HG02759 (cell line): ENCODE measurements around the gene MAPKAPK2.
"Not testable (repeated sequence)": the region's sequence is repeated elsewhere in the genome, so short reads cannot be mapped to it uniquely, and the experiment has no call there.

ENCODE experiments used
- ATAC-seq: cut with Tn5 transposase; IDR thresholded peaks from one replicate; pipeline ENCODE4 v1.9.1; 2021; ENCODE audit warnings: mild to moderate bottlenecking, moderate library complexity; ENCODE audit not compliant: unreplicated experiment

Gene MAPKAPK2

DNA sequence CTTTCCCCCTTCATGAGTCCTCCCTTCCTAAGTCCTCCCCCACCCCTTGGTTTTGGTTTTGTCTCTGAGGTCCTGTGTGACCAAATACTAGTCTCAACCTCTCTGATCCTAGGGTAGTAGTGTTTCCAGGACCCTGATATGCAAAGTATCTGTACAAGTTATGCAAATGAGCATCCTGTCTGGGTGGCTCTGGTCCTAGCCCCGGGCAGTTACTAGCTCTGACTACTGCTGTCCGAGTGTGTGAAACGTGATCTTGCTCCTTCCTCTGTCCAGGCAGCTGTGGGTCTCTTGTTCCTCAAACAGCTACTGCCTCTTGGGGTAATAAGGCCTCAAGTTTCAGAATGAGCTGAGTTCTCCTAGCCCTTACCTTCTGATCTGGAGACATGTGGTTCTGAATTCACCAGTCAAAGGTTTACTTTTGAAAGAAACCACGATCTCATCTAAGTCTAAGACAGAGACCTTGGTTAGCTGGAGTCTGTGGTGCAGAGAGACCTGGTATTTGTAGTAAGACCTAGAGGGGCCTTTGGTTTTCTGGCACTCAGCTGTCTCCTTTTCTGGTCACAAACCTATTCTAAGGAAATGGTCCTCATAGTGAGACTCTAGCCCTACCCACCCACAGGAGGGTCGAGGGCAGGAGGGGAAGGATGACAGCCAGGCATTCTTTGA lies 54.8 kb downstream of the MAPKAPK2 start:
- ATAC-seq, result peak; percentile 80

- no peak for ATAC-seq
These were observed 56.5 kb downstream of the MAPKAPK2 start for GRCh38 chr1:206741142-206741701.

DNA sequence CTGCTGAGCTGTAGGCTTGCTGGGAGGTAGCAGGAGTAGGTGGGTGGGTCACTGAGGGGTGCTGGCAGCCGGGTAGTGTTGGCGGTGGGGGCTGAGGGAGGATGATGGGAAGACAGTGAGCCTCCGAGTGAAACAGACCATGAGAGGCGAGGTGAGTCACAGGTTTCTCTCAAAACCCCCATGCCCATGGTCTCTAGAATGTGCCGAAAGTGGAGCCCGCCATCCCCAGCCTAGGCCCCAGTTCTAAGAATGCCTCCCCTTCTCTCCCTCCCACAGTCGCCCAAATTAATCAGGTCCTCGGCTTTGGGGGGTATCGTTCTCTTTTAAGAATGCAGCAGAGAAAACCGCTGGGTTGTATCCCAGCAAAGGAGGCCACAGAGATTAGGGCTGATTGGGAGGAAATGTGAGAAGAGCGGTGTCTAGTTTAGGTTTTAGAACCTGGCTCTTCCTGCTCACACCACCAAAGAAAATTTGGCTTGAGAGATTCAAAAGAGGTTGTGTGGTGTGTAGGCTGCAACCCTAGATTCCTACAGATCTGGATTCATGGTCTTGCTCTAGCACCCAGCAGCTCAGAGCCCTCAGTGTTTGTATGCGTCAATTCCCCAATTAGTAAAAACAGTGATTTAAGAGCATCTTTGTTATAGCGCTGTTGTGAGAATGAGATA lies 58.1 kb downstream of the MAPKAPK2 start:
- ATAC-seq, result no peak

- ATAC-seq, result no peak
These were observed 60.0 kb downstream of the MAPKAPK2 start for GRCh38 chr1:206744683-206745082.

- ATAC-seq, result no peak
These were observed 60.6 kb downstream of the MAPKAPK2 start for GRCh38 chr1:206745301-206745700.

- ATAC-seq, result no peak
These were observed 63.8 kb downstream of the MAPKAPK2 start for GRCh38 chr1:206748348-206749030.

DNA sequence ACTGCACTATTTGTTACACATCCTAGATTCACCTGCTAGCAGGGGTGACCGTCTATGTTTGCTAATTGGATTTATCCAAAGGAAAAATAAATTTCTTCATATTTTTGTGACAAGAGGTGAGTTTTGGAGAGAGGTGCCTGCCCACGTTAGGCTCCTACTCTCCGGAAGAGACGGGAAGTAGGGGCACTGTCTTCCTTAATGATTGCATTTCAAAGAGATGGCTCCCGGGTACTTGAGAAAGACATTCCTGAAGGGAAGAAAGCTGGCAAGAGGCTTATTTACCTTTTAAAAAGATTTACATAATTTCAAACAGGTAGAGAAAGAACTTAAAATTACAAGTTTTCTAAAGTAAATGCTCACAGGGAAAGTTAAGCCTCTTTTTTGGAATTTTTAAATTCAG lies 67.2 kb downstream of the MAPKAPK2 start:
- ATAC-seq, result no peak

- ATAC-seq, result no peak
These were observed 67.8 kb downstream of the MAPKAPK2 start for GRCh38 chr1:206752481-206752880.

- ATAC-seq, result no peak
These were observed 68.4 kb downstream of the MAPKAPK2 start for GRCh38 chr1:206753141-206753540.

GRCh38 chr1:206754011-206754410 lies 69.3 kb downstream of the MAPKAPK2 start:
- no peak for ATAC-seq

GRCh38 chr1:206757524-206758266 lies 73.0 kb downstream of the MAPKAPK2 start:
- no peak for ATAC-seq

DNA sequence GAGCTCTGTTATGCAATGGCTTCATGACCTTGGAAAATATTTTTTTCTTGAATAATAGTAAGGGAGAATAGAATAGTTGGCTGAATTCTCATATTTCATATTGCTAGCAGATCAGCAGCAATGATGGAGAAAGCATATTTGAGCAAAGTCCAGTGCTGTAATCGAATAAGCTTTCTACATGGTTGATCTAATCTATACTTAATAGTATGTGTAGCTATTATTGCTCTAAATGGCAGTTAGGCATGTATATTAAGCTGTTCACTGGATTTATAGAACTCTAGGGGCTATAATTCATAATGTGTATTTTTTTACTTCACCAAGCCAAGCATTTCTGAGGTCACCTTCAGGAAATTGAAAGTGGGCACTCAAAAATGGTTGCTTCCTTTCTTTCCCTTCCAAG lies 75.9 kb downstream of the MAPKAPK2 start:
- no peak for ATAC-seq

DNA sequence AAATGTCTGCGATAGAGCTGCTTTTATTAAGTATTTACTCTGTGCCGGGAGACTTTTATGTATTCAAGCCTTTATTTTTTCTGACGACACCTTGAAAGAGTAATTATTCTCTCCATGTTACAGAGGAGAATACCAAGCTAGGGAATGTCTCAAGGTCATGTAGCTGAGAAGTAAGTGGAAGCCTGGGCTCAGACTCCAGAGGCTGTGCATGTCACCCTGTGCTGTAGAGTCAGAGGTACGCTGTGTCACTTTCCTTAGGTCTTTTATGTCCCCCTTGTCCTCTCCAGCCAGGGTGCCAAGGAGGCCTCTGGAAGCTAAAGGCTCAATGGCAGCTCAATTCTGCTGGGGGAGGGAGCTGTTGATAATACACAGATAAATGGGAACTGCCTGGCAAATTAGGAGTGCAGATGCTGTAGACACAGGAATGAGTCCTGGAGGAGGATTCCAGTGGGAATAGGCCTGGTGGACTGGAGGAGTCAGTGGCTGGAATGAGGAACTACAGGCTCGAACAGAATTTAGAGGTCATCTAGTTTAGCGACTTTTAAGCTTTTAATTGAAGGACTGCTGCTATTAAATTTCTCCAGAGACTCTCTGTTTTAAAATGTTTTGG lies 76.6 kb downstream of the MAPKAPK2 start:
- no peak for ATAC-seq

DNA sequence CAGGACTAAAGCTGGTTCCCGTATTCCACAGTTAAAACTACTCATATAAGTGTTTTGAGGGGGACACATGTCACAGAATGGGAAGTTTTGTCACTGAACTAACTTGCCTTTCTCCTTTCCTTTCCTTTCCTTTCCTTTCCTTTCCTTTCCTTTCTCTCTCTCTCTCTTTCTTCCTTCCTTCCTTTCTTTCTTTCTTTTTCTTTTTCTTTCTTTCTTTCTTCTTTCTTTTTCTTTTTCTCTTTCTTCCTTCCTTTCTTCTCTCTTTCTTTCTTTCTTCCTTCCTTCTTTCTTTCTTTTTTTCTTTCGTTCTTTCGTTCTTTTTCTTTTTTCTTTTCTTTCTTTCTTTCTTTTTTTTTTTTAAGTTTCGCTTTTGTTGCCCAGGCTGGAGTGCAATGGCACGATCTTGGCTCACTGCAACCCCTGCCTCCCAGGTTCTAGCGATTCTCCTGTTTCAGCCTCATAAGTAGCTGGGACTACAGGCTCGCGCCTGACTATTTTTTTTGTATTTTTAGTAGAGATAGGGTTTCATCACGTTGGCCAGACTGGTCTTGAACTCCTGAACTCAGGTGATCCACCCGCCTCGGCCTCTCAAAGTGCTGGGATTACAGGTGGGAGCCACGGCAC lies 78.1 kb downstream of the MAPKAPK2 start:
- ATAC-seq, result not testable (repeated sequence)

DNA sequence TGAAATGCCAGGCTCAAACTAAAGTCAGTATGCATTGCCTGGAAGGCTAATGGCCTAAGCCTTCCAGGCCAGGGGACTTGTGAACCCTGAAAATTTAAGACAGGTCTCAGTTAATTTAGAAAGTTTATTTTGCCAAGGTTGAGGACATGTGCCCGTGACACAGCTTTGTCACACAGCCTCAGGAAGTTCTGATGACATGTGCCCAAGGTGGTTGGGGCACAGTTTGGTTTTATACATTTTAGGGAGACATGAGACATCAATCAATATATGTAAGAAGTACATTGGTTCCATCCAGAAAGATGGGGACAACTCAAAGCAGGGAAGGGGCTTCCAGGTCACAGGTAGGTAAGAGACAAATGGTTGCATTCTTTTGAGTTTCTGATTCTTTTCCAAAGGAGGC lies 81.1 kb downstream of the MAPKAPK2 start:
- not testable (repeated sequence) for ATAC-seq

DNA sequence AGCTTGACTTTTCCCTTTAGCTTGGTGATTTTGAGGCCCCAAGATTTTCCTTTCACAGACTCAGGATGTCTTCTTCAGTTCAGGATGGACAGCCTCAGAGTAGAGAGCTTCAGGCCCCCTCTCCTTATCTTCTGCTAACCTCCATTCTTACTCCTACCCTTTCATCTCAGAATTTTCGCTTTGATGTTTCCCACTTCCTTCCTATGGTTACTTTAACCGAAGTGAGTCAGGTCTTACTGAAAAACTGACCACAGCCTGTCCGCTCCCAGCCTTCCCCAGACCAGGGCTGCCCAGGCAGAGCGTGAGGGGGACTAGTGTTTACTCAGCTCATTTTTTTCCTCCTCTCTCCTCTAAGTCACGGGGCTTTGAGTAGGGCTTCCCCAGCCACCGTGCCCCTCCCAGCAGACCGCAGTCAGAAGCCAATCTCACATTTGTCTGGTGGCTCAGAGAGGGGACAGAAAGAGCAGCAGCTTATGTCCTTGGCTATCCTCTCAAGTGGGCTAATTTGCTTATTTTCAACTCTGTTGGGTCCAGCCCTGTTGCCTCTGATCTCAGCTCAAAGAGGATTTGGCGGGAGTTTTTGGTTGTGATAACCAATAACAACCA lies 81.6 kb downstream of the MAPKAPK2 start:
- peak; percentile 59 for ATAC-seq

- peak; percentile 2 for ATAC-seq
These were observed 84.0 kb downstream of the MAPKAPK2 start for GRCh38 chr1:206768472-206769303.

GRCh38 chr1:206769304-206769731 lies 84.6 kb downstream of the MAPKAPK2 start:
- ATAC-seq, result peak; percentile 71
